ENCODE data around the gene SH2D3A. TPM values are rescaled to one million over a fixed set of nuclear protein-coding genes. Genes with fewer than 3 reads are reported as not detected.
"Not testable (repeated sequence)": the region's sequence is repeated elsewhere in the genome, so short reads cannot be mapped to it uniquely, and the experiment has no call there.

SH2D3A gene
- total RNA-seq, 1 experiment from 2014 or later = 30.3 TPM

GRCh38 chr19:6801485-6802086 lies 34.4 kb upstream of the SH2D3A start (continued):
- TF ChIP-seq TCF7 (CRISPR knock-in tag; IDR thresholded peaks at IDR 0.05; ENCODE audit: low read depth) (no peak), E2F1 (CRISPR knock-in tag; IDR thresholded peaks at IDR 0.05) (no peak), TEAD1 (CRISPR knock-in tag; IDR thresholded peaks at IDR 0.05) (no peak), ZNF263 (CRISPR knock-in tag; IDR thresholded peaks at IDR 0.05; ENCODE audit: low read depth) (no peak), ZNF232 (CRISPR knock-in tag; IDR thresholded peaks at IDR 0.05) (no peak)
- TF ChIP-seq, protein P1, sequence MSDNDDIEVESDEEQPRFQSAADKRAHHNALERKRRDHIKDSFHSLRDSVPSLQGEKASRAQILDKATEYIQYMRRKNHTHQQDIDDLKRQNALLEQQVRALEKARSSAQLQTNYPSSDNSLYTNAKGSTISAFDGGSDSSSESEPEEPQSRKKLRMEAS (CRISPR knock-in tag; IDR thresholded peaks at IDR 0.05) = no peak
- TF ChIP-seq, protein P2, sequence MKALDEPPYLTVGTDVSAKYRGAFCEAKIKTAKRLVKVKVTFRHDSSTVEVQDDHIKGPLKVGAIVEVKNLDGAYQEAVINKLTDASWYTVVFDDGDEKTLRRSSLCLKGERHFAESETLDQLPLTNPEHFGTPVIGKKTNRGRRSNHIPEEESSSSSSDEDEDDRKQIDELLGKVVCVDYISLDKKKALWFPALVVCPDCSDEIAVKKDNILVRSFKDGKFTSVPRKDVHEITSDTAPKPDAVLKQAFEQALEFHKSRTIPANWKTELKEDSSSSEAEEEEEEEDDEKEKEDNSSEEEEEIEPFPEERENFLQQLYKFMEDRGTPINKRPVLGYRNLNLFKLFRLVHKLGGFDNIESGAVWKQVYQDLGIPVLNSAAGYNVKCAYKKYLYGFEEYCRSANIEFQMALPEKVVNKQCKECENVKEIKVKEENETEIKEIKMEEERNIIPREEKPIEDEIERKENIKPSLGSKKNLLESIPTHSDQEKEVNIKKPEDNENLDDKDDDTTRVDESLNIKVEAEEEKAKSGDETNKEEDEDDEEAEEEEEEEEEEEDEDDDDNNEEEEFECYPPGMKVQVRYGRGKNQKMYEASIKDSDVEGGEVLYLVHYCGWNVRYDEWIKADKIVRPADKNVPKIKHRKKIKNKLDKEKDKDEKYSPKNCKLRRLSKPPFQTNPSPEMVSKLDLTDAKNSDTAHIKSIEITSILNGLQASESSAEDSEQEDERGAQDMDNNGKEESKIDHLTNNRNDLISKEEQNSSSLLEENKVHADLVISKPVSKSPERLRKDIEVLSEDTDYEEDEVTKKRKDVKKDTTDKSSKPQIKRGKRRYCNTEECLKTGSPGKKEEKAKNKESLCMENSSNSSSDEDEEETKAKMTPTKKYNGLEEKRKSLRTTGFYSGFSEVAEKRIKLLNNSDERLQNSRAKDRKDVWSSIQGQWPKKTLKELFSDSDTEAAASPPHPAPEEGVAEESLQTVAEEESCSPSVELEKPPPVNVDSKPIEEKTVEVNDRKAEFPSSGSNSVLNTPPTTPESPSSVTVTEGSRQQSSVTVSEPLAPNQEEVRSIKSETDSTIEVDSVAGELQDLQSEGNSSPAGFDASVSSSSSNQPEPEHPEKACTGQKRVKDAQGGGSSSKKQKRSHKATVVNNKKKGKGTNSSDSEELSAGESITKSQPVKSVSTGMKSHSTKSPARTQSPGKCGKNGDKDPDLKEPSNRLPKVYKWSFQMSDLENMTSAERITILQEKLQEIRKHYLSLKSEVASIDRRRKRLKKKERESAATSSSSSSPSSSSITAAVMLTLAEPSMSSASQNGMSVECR (CRISPR knock-in tag; IDR thresholded peaks at IDR 0.05; ENCODE audit: borderline replicate concordance) = no peak

DNA sequence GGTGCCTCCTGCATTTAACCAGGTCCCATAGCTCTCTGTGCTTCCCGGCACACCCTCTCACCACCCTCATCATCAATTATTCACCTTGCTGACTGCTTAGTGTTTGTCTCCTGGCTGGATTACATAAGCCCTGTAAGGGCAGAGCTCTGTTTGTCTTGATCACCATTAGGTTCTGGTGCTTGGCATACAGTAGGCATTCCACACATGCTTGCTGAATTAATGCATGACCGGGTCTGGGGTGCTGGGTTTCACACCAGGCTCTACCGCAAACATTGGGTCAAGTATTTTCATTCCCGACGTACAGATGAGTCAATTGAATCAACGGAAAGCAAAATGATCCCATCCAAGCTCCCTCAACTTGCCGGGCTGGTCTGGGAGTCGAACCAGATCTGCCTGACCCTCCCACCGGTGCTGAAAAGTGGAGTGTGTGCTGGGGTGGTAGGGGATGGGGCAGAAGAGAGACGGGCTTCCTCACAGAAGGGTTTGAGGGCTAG lies 33.8 kb upstream of the SH2D3A start:
- Mint-ChIP-seq H3K27me3 (ENCODE audit: low read depth) (no peaks in the 10 kb centered on the region), H3K4me3 (no peak overlapping the region; the same call in 1 of the 2 replicates), H3K9me3 (peaks cover 24% of the 10 kb centered on the region), H3K36me3 (peaks cover 6% of the 10 kb centered on the region), H3K4me1 (peaks cover 17% of the 10 kb centered on the region), H3K27ac (peak overlapping the region; percentile 54; the same call in 1 of the 2 replicates)
- ChIA-PET CTCF (interaction anchor here (1.2 to 1.7 kb wide), 3 partner anchors 10 to 63 kb away, joined by 3 to 6 read pairs (median 5); partner anchors contain the start of gene VAV1), POLR2A (interaction anchor here (0.6 to 1.0 kb wide), 2 partner anchors 68 to 266 kb away, joined by 3 to 5 read pairs; no protein-coding TSS in a partner anchor)
- no peak for TF ChIP-seq ZMAT4 (CRISPR knock-in tag; IDR thresholded peaks at IDR 0.05)
- TF ChIP-seq, protein P3, sequence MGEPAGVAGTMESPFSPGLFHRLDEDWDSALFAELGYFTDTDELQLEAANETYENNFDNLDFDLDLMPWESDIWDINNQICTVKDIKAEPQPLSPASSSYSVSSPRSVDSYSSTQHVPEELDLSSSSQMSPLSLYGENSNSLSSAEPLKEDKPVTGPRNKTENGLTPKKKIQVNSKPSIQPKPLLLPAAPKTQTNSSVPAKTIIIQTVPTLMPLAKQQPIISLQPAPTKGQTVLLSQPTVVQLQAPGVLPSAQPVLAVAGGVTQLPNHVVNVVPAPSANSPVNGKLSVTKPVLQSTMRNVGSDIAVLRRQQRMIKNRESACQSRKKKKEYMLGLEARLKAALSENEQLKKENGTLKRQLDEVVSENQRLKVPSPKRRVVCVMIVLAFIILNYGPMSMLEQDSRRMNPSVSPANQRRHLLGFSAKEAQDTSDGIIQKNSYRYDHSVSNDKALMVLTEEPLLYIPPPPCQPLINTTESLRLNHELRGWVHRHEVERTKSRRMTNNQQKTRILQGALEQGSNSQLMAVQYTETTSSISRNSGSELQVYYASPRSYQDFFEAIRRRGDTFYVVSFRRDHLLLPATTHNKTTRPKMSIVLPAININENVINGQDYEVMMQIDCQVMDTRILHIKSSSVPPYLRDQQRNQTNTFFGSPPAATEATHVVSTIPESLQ (CRISPR knock-in tag; IDR thresholded peaks at IDR 0.05) = no peak
- TF ChIP-seq NFATC4 (CRISPR knock-in tag; IDR thresholded peaks at IDR 0.05) = no peak
- TF ChIP-seq FOXP1 (CRISPR knock-in tag; IDR thresholded peaks at IDR 0.05; ENCODE audit: borderline replicate concordance) = no peak
- TF ChIP-seq, protein P4, sequence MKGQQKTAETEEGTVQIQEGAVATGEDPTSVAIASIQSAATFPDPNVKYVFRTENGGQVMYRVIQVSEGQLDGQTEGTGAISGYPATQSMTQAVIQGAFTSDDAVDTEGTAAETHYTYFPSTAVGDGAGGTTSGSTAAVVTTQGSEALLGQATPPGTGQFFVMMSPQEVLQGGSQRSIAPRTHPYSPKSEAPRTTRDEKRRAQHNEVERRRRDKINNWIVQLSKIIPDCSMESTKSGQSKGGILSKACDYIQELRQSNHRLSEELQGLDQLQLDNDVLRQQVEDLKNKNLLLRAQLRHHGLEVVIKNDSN (CRISPR knock-in tag; IDR thresholded peaks at IDR 0.05) = no peak
- no peak for TF ChIP-seq JAZF1 (CRISPR knock-in tag; IDR thresholded peaks at IDR 0.05)
- no peak for TF ChIP-seq MXD4 (CRISPR knock-in tag; IDR thresholded peaks at IDR 0.05; ENCODE audit: borderline replicate concordance)
- TF ChIP-seq, protein P5, sequence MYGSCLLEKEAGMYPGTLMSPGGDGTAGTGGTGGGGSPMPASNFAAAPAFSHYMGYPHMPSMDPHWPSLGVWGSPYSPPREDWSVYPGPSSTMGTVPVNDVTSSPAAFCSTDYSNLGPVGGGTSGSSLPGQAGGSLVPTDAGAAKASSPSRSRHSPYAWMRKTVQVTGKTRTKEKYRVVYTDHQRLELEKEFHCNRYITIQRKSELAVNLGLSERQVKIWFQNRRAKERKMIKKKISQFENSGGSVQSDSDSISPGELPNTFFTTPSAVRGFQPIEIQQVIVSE (CRISPR knock-in tag; IDR thresholded peaks at IDR 0.05; ENCODE audit: borderline replicate concordance) = no peak
- no peak for TF ChIP-seq JUN (CRISPR knock-in tag; IDR thresholded peaks at IDR 0.05)
- ATAC-seq = peak; percentile 46
- no peak for DNase-seq (ENCODE audit: low spot score)

DNA sequence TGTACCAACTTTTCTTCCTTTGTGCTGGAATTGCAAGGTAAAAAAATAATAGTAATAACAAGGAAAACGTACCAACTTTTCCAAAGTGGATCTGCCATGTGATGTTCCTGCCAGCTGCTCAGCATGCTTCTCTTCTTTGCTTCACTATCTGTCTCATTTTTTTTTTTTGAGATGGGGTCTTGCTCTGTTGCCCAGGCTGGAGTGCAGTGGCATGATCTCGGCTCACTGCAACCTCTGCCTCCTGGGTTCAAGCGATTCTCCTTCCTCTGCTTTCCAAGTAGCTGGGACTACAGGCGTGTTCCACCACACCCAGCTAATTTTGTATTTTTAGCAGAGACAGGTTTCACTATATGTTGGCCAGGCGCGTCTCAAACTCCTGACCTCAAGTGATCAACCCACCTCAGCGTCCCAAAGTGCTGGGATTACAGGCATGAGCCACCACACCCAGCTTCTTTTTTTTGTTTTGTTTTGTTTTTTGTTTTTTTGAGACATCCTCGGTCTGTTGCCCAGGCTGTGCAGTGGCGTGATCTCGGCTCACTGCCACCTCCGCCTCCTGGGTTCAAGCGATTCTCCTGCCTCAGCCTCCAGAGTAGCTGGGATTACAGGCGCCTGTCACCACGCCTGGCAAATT lies 33.0 kb upstream of the SH2D3A start:
- H3K9me3 Mint-ChIP-seq = peaks cover 27% of the 10 kb centered on the region
- H3K27ac Mint-ChIP-seq, POLR2A ChIA-PET: not testable (repeated sequence)

More for the DNA sequence above, 33.0 kb upstream of the SH2D3A start:
- not testable (repeated sequence) for DNase-seq (ENCODE audit: low spot score); H3K4me3 Mint-ChIP-seq; H3K27me3 Mint-ChIP-seq (ENCODE audit: low read depth); ATAC-seq; H3K36me3 Mint-ChIP-seq
- peaks cover 17% of the 10 kb centered on the region for H3K4me1 Mint-ChIP-seq
- CTCF ChIA-PET = interaction anchor here (1.2 to 1.7 kb wide), 3 partner anchors 11 to 64 kb away, joined by 3 to 6 read pairs (median 5); partner anchors contain the start of gene VAV1
